OCI-LY3 (cell line): ENCODE data around the gene MKNK1.

Experiments used
- H2AFZ ChIP-seq: fragments of 200-600, 300-600 bp; shearing (Covaris generic); 2 replicates; pipeline ENCODE4 v1.6.0; 2014; ENCODE audit warnings: antibody characterized with exemption, low read depth, low read length
- H3K27ac ChIP-seq: fragments of 200-600, 300-600 bp; sonication (generic); 2 replicates; pipeline ENCODE4 v1.5.1; 2014; ENCODE audit warnings: mild to moderate bottlenecking, low read length, moderate library complexity, mixed read lengths
- H3K27me3 ChIP-seq: fragments of 200-600, 300-600 bp; sonication (generic); 2 replicates; pipeline ENCODE4 v1.6.1; 2014; ENCODE audit warnings: low read depth, low read length, mixed read lengths
- H3K36me3 ChIP-seq: fragments of 200-600, 300-600 bp; sonication (generic); replicated peaks from 2 replicates; pipeline ENCODE3; 2014; ENCODE audit warnings: low read depth, low read length, mixed read lengths
- H3K4me1 ChIP-seq: fragments of 300-600, 200-600 bp; sonication (generic); 2 replicates; pipeline ENCODE4 v1.6.1; 2014; ENCODE audit warnings: low read length, mixed read lengths
- H3K4me2 ChIP-seq: fragments of 200-600, 300-600 bp; sonication (generic); 2 replicates; pipeline ENCODE4 v1.6.1; 2014; ENCODE audit warnings: low read length, mixed read lengths
- H3K4me3 ChIP-seq: fragments of 300-600, 200-600 bp; sonication (generic); 2 replicates; pipeline ENCODE4 v1.5.1; 2014; ENCODE audit warnings: antibody characterized with exemption, mild to moderate bottlenecking, low read length, moderate library complexity
- H3K79me2 ChIP-seq: fragments of 300-600, 200-600 bp; shearing (Covaris generic); 2 replicates; pipeline ENCODE4 v1.6.1; 2014; ENCODE audit warnings: mild to moderate bottlenecking, low read length, mixed read lengths
- H3K9ac ChIP-seq: fragments of 300-600, 200-600 bp; shearing (Covaris generic); 2 replicates; pipeline ENCODE4 v1.6.0; 2014; ENCODE audit warnings: mild to moderate bottlenecking, low read length, moderate library complexity
- H3K9me3 ChIP-seq: fragments of 200-600, 300-600 bp; shearing (Covaris generic); 2 replicates; pipeline ENCODE4 v1.6.1; 2014; ENCODE audit warnings: low read length, mixed read lengths; ENCODE audit not compliant: insufficient read depth
- H4K20me1 ChIP-seq: fragments of 200-600, 300-600 bp; sonication (generic); 2 replicates; pipeline ENCODE4 v1.6.1; 2016; ENCODE audit warnings: low read length, mixed read lengths; ENCODE audit not compliant: insufficient read depth
- CTCF ChIP-seq: fragments of 200-600, 300-600 bp; sonication (generic); IDR thresholded peaks from 2 replicates; pipeline ENCODE4 v1.5.1; 2014; ENCODE audit warnings: antibody characterized with exemption, low read length, low read depth
- EZH2phosphoT487 ChIP-seq: fragments of 200-600 bp; shearing (Covaris generic); IDR thresholded peaks from 2 replicates; pipeline ENCODE4 v1.6.1; 2018; ENCODE audit warnings: antibody characterized with exemption, mixed run types, low read depth

MKNK1 gene

GRCh38 chr1:46552357-46553237 lies 51.5 kb downstream of the MKNK1 start:
- no peaks in the 10 kb centered on the region for H3K4me1 ChIP-seq
- H3K79me2 ChIP-seq: no peaks in the 10 kb centered on the region
- H3K4me3 ChIP-seq: no peak overlapping the region
- H4K20me1 ChIP-seq: no peaks in the 10 kb centered on the region
- no peaks in the 10 kb centered on the region for H3K27me3 ChIP-seq
- TF ChIP-seq CTCF (no peak), EZH2phosphoT487 (no peak)
- no peak overlapping the region for H3K9ac ChIP-seq
- H2AFZ ChIP-seq: no peak overlapping the region
- H3K36me3 ChIP-seq: no peaks in the 10 kb centered on the region
- H3K4me2 ChIP-seq: no peak overlapping the region
- H3K27ac ChIP-seq: no peak overlapping the region
- no peaks in the 10 kb centered on the region for H3K9me3 ChIP-seq

DNA sequence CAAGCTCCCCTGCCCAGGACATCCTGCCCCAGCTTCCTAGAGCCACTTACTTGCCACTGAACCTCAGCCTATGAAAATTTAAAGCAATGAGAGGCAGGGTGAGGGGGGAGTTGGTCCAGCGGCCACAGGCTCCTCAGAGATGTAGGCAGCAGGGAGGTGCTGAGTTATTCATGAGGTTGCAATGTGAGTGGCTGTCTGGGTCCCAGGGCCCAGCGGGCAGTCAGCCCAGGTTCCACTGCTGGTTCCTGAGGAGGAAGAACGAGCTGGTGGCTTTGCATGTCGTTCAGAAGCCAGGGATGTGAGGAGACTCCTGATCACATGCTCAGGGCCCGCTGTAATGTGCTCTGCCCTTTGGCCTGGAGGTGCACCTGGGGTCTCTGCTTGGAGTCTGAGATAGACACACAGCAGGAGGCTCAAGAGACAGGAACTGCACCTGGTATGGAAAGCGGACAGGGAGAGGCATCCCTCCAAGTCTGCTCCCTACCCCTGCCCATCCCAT lies 52.4 kb downstream of the MKNK1 start, which contains the start of gene KNCN:
Gene KNCN (minus strand): TSS at position 51 of the 499 bp plus-strand sequence. CDS start 432 bp downstream, outside the sequence.
- no peak within 1 kb of the TSS for H3K4me3 ChIP-seq
- no peaks in the 10 kb centered on the region for H3K27me3 ChIP-seq
- no peak within 1 kb of the TSS for H2AFZ ChIP-seq
- H3K36me3 ChIP-seq: no peaks in the 10 kb centered on the region
- H3K4me1 ChIP-seq: no peaks in the 10 kb centered on the region
- TF ChIP-seq EZH2phosphoT487 (no peak), CTCF (no peak)
- no peaks in the 10 kb centered on the region for H4K20me1 ChIP-seq
- H3K79me2 ChIP-seq: no peaks in the 10 kb centered on the region
- no peak within 1 kb of the TSS for H3K27ac ChIP-seq
- no peaks in the 10 kb centered on the region for H3K9me3 ChIP-seq
- H3K4me2 ChIP-seq: no peak within 1 kb of the TSS
- no peak within 1 kb of the TSS for H3K9ac ChIP-seq

DNA sequence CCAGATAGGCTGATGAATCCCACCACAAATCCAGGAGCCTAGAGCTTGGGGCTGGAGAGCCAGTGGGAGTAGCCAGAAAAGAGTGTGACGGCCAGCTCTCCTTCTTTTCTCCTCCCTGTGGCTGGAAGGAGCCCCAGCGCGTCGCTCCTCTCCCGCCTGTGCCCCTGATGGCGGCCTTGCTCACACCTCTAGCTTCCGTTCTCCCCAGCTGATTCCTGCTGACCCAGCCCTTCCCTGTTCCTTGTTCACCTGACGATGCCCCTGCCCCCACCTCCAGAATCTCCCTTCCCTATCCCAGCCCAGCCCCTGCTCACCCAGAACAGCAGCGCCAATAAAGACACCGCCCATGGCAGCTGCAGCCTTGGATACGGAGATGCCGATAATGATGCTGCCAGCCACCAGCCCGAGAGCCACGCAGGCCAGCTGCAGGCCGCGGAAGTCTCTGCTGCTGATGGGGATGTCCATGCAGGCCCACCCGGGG lies 53.3 kb downstream of the MKNK1 start:
- H3K36me3 ChIP-seq: no peaks in the 10 kb centered on the region
- H3K4me1 ChIP-seq: no peaks in the 10 kb centered on the region
- H2AFZ ChIP-seq: no peak overlapping the region
- no peak overlapping the region for H3K9ac ChIP-seq
- H3K4me2 ChIP-seq: no peak overlapping the region
- no peak for TF ChIP-seq CTCF
- no peak for TF ChIP-seq EZH2phosphoT487
- H3K27me3 ChIP-seq: no peaks in the 10 kb centered on the region
- no peak overlapping the region for H3K27ac ChIP-seq
- H3K9me3 ChIP-seq: no peaks in the 10 kb centered on the region
- no peaks in the 10 kb centered on the region for H4K20me1 ChIP-seq
- no peaks in the 10 kb centered on the region for H3K79me2 ChIP-seq
- no peak overlapping the region for H3K4me3 ChIP-seq
